Fibroblast of lung (primary cell): Measurements from ENCODE around the gene ZGPAT. TPM values are rescaled to one million over a fixed set of nuclear protein-coding genes. Genes with fewer than 3 reads are reported as not detected.

Experiments used
- DNase-seq, 2 donors: peaks; one replicate each; pipeline versions ENCODE4 v3.0.0 to v3.0.0-alpha.2; 2010; ENCODE audit warnings: low read depth in 2 of 2
- H2AFZ ChIP-seq: 2 replicates; pipeline ENCODE4 v1.5.1; 2012; ENCODE audit warnings: low read length, control low read depth, inconsistent platforms
- H3K27ac ChIP-seq: 2 replicates; pipeline ENCODE4 v1.5.1; 2011; ENCODE audit warnings: low read length, control low read depth; ENCODE audit not compliant: insufficient read depth
- H3K27me3 ChIP-seq: 2 replicates; pipeline ENCODE4 v1.5.1; 2011; ENCODE audit warnings: mild to moderate bottlenecking, low read length; ENCODE audit not compliant: control insufficient read depth, insufficient read depth
- H3K36me3 ChIP-seq: 2 replicates; pipeline ENCODE4 v1.5.1; 2011; ENCODE audit warnings: low read length; ENCODE audit not compliant: control insufficient read depth, insufficient read depth
- H3K4me1 ChIP-seq: 2 replicates; pipeline ENCODE4 v1.5.1; 2011; ENCODE audit warnings: low read length; ENCODE audit not compliant: control insufficient read depth, insufficient read depth; ENCODE audit errors: extremely low read depth
- H3K4me2 ChIP-seq: 2 replicates; pipeline ENCODE4 v1.5.1; 2011; ENCODE audit warnings: low read length, control low read depth; ENCODE audit not compliant: insufficient read depth; ENCODE audit errors: extremely low read depth
- H3K4me3 ChIP-seq, 4 experiments: fragments of 200-600 bp in 1 of 4; sonication (generic) in 1 of 4; replicated peaks in 1 of 4; 2 replicates each; pipeline ENCODE4 v1.5.1; 2011 to 2016; ENCODE audit warnings: low read length in 4 of 4, low read depth in 3 of 4, mild to moderate bottlenecking in 3 of 4, control low read depth in 2 of 4, inconsistent platforms in 1 of 4, mixed read lengths in 1 of 4; ENCODE audit not compliant: insufficient read depth in 1 of 4; ENCODE audit errors: control extremely low read depth in 1 of 4
- H3K79me2 ChIP-seq: 2 replicates; pipeline ENCODE4 v1.5.1; 2012; ENCODE audit warnings: mild to moderate bottlenecking, low read length, inconsistent platforms; ENCODE audit not compliant: control insufficient read depth, insufficient read depth
- H3K9ac ChIP-seq: 2 replicates; pipeline ENCODE4 v1.5.1; 2011; ENCODE audit warnings: mild to moderate bottlenecking, low read length, control low read depth; ENCODE audit not compliant: insufficient read depth
- H3K9me3 ChIP-seq: 2 replicates; pipeline ENCODE4 v1.5.1; 2012; ENCODE audit warnings: low read depth, low read length; ENCODE audit not compliant: control insufficient read depth, insufficient read depth
- H4K20me1 ChIP-seq: 2 replicates; pipeline ENCODE4 v1.5.1; 2011; ENCODE audit warnings: low read length; ENCODE audit not compliant: control insufficient read depth, insufficient read depth; ENCODE audit errors: extremely low read depth
- CTCF ChIP-seq, 2 donors: IDR thresholded peaks in 1 of 2; conservative IDR thresholded peaks in 1 of 2; 1 replicate in 1 of 2; 2 replicates in 1 of 2; pipeline ENCODE4 v1.5.1; 2011 to 2012; ENCODE audit warnings: low read length in 2 of 2, control low read depth in 1 of 2, inconsistent platforms in 1 of 2, low read depth in 1 of 2, mild to moderate bottlenecking in 1 of 2
- EZH2 ChIP-seq: IDR thresholded peaks from 2 replicates; pipeline ENCODE4 v1.5.1; 2012; ENCODE audit warnings: low read length, control low read depth, mild to moderate bottlenecking; ENCODE audit errors: missing control alignments
- polyA plus RNA-seq, 2 donors: library from polyadenylated mRNA; depleted of rRNA in 1 of 2; stranded (reverse) in 1 of 2; unstranded in 1 of 2; fragments of >200 nt; gene quantifications; 2 replicates each; pipeline ENCODE4 v1.2.1, GENCODE V29; 2011 to 2012; ENCODE audit warnings: missing spikeins in 1 of 2
- total RNA-seq: library from RNA; depleted of rRNA; stranded (reverse); fragments of >200 nt; gene quantifications from 2 replicates; pipeline ENCODE4 v1.2.1, GENCODE V29; 2014

ZGPAT gene
- total and polyA plus RNA-seq, 2 donors (not counting 1 experiment from before 2014, with no cell fraction given), result 7.6 to 10.7 TPM

GRCh38 chr20:63675681-63676368 is 32.0 kb upstream of the ZGPAT start:
- Histone ChIP-seq H3K4me3 (no peak overlapping the region), H3K4me1 (no peaks in the 10 kb centered on the region), H3K27ac (no peak overlapping the region), H3K79me2 (no peaks in the 10 kb centered on the region), H2AFZ (no peak overlapping the region), H3K9ac (no peak overlapping the region), H4K20me1 (no peaks in the 10 kb centered on the region), H3K36me3 (peaks cover 37% of the 10 kb centered on the region), H3K9me3 (no peaks in the 10 kb centered on the region), H3K27me3 (no peaks in the 10 kb centered on the region), H3K4me2 (no peak overlapping the region)
- no peak for TF ChIP-seq EZH2
- no peak for TF ChIP-seq CTCF (conservative IDR thresholded peaks at IDR 0.05 in 1 of 2, IDR thresholded peaks at IDR 0.05 in 1 of 2; ENCODE audit: low read depth in 1 of 2, low read length in 2 of 2)
- DNase-seq, result no peak

GRCh38 chr20:63678071-63678470 is 29.8 kb upstream of the ZGPAT start:
- no peak for DNase-seq
- no peaks in the 10 kb centered on the region for H4K20me1 ChIP-seq

More at GRCh38 chr20:63678071-63678470, 29.8 kb upstream of the ZGPAT start:
- Histone ChIP-seq H3K9me3 (no peaks in the 10 kb centered on the region), H3K27ac (no peak overlapping the region), H3K4me1 (peaks cover 7% of the 10 kb centered on the region), H3K27me3 (no peaks in the 10 kb centered on the region), H3K4me3 (no peak overlapping the region), H3K36me3 (peaks cover 39% of the 10 kb centered on the region), H3K9ac (no peak overlapping the region), H3K4me2 (no peak overlapping the region), H2AFZ (no peak overlapping the region), H3K79me2 (no peaks in the 10 kb centered on the region)
- TF ChIP-seq CTCF (conservative IDR thresholded peaks at IDR 0.05 in 1 of 2, IDR thresholded peaks at IDR 0.05 in 1 of 2; ENCODE audit: low read depth in 1 of 2, low read length in 2 of 2) (no peak), EZH2 (no peak)
